PC-9 (cell line): ENCODE results near the gene SAMM50.

ENCODE experiments used
- CTCF ChIP-seq: fragments of 200-600 bp; sonication (generic); conservative IDR thresholded peaks from 2 replicates; pipeline ENCODE4 v1.6.1; 2017; ENCODE audit warnings: mixed run types, antibody characterized with exemption, mild to moderate bottlenecking, moderate library complexity
- EZH2 ChIP-seq: fragments of 200-600 bp; sonication (generic); IDR thresholded peaks from 2 replicates; pipeline ENCODE4 v1.8.0; 2017; ENCODE audit warnings: antibody characterized with exemption, low read depth

GRCh38 chr22:43925433-43926348, 29.6 kb upstream of the SAMM50 start:
- no peak for TF ChIP-seq CTCF
- no peak for TF ChIP-seq EZH2
